ENCODE data around the gene TMEM243. TPM values are rescaled to one million over a fixed set of nuclear protein-coding genes. Genes with fewer than 3 reads are reported as not detected.

Gene TMEM243
- total and polyA plus RNA-seq, 2 of the 13 experiments (the other 11 are each of a cell fraction or from before 2014, with no cell fraction given) = 25.1 to 31.2 TPM

DNA sequence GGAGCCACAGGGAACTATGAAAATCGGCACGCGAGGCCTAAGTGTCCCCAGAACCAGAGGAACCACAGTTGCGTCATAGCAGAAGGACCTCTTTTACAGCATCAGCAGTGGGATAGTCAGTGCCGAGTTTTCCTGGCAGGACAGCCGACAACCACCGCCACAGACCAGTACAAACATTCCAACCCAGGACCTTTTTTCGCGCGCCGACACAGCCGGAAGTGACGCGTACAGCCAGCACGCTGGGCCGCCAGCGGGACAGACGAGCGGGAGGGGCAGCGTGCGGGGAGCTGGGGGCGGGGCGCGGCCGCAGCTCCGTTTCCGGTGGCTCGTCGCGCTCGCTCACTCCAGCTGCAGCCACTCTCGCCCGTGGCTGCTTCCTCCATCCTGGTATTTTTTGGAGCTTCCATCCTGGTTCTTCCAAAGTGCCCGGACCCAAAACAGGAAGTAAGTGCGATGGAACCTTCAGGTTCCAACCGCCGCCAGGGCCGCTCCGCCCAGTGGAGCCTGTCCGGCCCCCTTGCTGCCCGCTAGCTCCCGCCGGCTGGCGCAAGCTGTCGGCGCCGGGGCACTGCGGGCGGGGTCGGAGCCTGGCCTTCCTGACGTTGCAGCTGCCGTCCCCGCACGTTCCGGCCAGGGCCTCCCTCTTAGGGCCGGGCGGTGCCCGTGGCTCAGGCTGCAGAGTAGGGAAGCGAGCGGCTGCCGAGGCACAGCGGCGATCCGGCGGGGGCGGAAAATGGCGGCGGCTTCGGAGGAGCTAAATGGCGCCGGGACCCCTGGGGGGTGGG, 67.2 kb downstream of the TMEM243 start, which contains the start of gene DMTF1 (continued):
- TF ChIP-seq, protein P1, sequence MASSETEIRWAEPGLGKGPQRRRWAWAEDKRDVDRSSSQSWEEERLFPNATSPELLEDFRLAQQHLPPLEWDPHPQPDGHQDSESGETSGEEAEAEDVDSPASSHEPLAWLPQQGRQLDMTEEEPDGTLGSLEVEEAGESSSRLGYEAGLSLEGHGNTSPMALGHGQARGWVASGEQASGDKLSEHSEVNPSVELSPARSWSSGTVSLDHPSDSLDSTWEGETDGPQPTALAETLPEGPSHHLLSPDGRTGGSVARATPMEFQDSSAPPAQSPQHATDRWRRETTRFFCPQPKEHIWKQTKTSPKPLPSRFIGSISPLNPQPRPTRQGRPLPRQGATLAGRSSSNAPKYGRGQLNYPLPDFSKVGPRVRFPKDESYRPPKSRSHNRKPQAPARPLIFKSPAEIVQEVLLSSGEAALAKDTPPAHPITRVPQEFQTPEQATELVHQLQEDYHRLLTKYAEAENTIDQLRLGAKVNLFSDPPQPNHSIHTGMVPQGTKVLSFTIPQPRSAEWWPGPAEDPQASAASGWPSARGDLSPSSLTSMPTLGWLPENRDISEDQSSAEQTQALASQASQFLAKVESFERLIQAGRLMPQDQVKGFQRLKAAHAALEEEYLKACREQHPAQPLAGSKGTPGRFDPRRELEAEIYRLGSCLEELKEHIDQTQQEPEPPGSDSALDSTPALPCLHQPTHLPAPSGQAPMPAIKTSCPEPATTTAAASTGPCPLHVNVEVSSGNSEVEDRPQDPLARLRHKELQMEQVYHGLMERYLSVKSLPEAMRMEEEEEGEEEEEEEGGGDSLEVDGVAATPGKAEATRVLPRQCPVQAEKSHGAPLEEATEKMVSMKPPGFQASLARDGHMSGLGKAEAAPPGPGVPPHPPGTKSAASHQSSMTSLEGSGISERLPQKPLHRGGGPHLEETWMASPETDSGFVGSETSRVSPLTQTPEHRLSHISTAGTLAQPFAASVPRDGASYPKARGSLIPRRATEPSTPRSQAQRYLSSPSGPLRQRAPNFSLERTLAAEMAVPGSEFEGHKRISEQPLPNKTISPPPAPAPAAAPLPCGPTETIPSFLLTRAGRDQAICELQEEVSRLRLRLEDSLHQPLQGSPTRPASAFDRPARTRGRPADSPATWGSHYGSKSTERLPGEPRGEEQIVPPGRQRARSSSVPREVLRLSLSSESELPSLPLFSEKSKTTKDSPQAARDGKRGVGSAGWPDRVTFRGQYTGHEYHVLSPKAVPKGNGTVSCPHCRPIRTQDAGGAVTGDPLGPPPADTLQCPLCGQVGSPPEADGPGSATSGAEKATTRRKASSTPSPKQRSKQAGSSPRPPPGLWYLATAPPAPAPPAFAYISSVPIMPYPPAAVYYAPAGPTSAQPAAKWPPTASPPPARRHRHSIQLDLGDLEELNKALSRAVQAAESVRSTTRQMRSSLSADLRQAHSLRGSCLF (CRISPR knock-in tag; IDR thresholded peaks at IDR 0.05; ENCODE audit: borderline replicate concordance) = no peak
- no peak for TF ChIP-seq LCORL (IDR thresholded peaks at IDR 0.05)
- peak; percentile 62 for TF ChIP-seq LCORL (CRISPR knock-in tag; IDR thresholded peaks at IDR 0.05)
- TF ChIP-seq MIXL1 (CRISPR knock-in tag; IDR thresholded peaks at IDR 0.05) = no peak
- TF ChIP-seq THYN1 (CRISPR knock-in tag; IDR thresholded peaks at IDR 0.05; ENCODE audit: borderline replicate concordance, low read depth) = no peak
- TF ChIP-seq GRHL1 (CRISPR knock-in tag; conservative IDR thresholded peaks at IDR 0.05) = no peak
- peak; percentile 25 for TF ChIP-seq IKZF4 (CRISPR knock-in tag; IDR thresholded peaks at IDR 0.05; ENCODE audit: borderline replicate concordance, low read depth, not compliant biosample characterization)
- TF ChIP-seq FOXA1 (IDR thresholded peaks at IDR 0.05) = no peak
- TF ChIP-seq FOXA1 (CRISPR knock-in tag; IDR thresholded peaks at IDR 0.05) = no peak
- TF ChIP-seq, protein P2, sequence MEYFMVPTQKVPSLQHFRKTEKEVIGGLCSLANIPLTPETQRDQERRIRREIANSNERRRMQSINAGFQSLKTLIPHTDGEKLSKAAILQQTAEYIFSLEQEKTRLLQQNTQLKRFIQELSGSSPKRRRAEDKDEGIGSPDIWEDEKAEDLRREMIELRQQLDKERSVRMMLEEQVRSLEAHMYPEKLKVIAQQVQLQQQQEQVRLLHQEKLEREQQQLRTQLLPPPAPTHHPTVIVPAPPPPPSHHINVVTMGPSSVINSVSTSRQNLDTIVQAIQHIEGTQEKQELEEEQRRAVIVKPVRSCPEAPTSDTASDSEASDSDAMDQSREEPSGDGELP (IDR thresholded peaks at IDR 0.05; ENCODE audit: borderline replicate concordance, low read depth) = peak; percentile 67; the same call in 1 of the 2 replicates
- peak; percentile 46; the same call in 1 of the 2 replicates for TF ChIP-seq BRD4 (CRISPR knock-in tag; IDR thresholded peaks at IDR 0.05)
- peak; percentile 55 for TF ChIP-seq ZNF143 (CRISPR knock-in tag; IDR thresholded peaks at IDR 0.05)
- TF ChIP-seq FOXK1 (CRISPR knock-in tag; IDR thresholded peaks at IDR 0.05; ENCODE audit: borderline replicate concordance, low read depth) = peak; percentile 65
- TF ChIP-seq, protein P3, sequence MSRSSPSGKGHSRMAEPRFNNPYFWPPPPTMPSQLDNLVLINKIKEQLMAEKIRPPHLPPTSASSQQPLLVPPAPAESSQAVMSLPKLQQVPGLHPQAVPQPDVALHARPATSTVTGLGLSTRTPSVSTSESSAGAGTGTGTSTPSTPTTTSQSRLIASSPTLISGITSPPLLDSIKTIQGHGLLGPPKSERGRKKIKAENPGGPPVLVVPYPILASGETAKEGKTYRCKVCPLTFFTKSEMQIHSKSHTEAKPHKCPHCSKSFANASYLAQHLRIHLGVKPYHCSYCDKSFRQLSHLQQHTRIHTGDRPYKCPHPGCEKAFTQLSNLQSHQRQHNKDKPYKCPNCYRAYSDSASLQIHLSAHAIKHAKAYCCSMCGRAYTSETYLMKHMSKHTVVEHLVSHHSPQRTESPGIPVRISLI (CRISPR knock-in tag; IDR thresholded peaks at IDR 0.05; ENCODE audit: borderline replicate concordance) = peak; percentile 66; the same call in 1 of the 2 replicates
- peak; percentile 78 for TF ChIP-seq ZNF44 (CRISPR knock-in tag; IDR thresholded peaks at IDR 0.05)
- no peak for TF ChIP-seq FOSL1 (CRISPR knock-in tag; IDR thresholded peaks at IDR 0.05; ENCODE audit: borderline replicate concordance)
- no peak for TF ChIP-seq FLYWCH1 (CRISPR knock-in tag; IDR thresholded peaks at IDR 0.05)
- TF ChIP-seq ZNF17 (CRISPR knock-in tag; IDR thresholded peaks at IDR 0.05) = no peak
- peak; percentile 61; the same call in 1 of the 2 replicates for TF ChIP-seq ZNF766 (CRISPR knock-in tag; IDR thresholded peaks at IDR 0.05; ENCODE audit: borderline replicate concordance)
- no peak for TF ChIP-seq ZNF296 (CRISPR knock-in tag; conservative IDR thresholded peaks at IDR 0.05)
- TF ChIP-seq SYNCRIP (IDR thresholded peaks at IDR 0.05; ENCODE audit: insufficient read depth, low read depth, low read length) = no peak
- peak; percentile 40; the same call in 1 of the 2 replicates for TF ChIP-seq ZNF777 (CRISPR knock-in tag; IDR thresholded peaks at IDR 0.05)
